ENCODE data around the gene CDC42BPA.
"Not testable (repeated sequence)": the region's sequence is repeated elsewhere in the genome, so short reads cannot be mapped to it uniquely, and the experiment has no call there.

The CDC42BPA gene

GRCh38 chr1:227318016-227318852 lies at the start of gene CDC42BPA:
TSS of gene CDC42BPA (minus strand) at chr1:227318492. CDS start at chr1:227317182, 1,310 bp downstream.
- DNase-seq (ENCODE audit: low read depth): peak; percentile 88

GRCh38 chr1:227368009-227368408 lies 49.7 kb upstream of the CDC42BPA start:
- DNase-seq (ENCODE audit: low read depth): no peak

GRCh38 chr1:227365473-227366431 lies 47.5 kb upstream of the CDC42BPA start:
- no peak for DNase-seq (ENCODE audit: low read depth)

- DNase-seq (ENCODE audit: low read depth): no peak
Measured at GRCh38 chr1:227364657-227365056, 46.4 kb upstream of the CDC42BPA start.

- DNase-seq (ENCODE audit: low read depth): no peak
Measured at GRCh38 chr1:227363825-227364224, 45.5 kb upstream of the CDC42BPA start.

- DNase-seq (ENCODE audit: low read depth): no peak
Measured at GRCh38 chr1:227362039-227362438, 43.7 kb upstream of the CDC42BPA start.

GRCh38 chr1:227357927-227358302 lies 39.6 kb upstream of the CDC42BPA start:
- no peak for DNase-seq (ENCODE audit: low read depth)

- peak; percentile 72 for DNase-seq (ENCODE audit: low read depth)
Measured at GRCh38 chr1:227357171-227357926, 39.1 kb upstream of the CDC42BPA start.

GRCh38 chr1:227356620-227357146 lies 38.4 kb upstream of the CDC42BPA start:
- no peak for DNase-seq (ENCODE audit: low read depth)

- no peak for DNase-seq (ENCODE audit: low read depth)
Measured at GRCh38 chr1:227355542-227356245, 37.4 kb upstream of the CDC42BPA start.

- no peak for DNase-seq (ENCODE audit: low read depth)
Measured at GRCh38 chr1:227353186-227353585, 34.9 kb upstream of the CDC42BPA start.

- DNase-seq (ENCODE audit: low read depth): not testable (repeated sequence)
Measured at GRCh38 chr1:227352164-227352563, 33.9 kb upstream of the CDC42BPA start.

- DNase-seq (ENCODE audit: low read depth): no peak
Measured at GRCh38 chr1:227351443-227351842, 33.2 kb upstream of the CDC42BPA start.

GRCh38 chr1:227349967-227350366 lies 31.7 kb upstream of the CDC42BPA start:
- DNase-seq (ENCODE audit: low read depth): no peak

- peak; percentile 94 for DNase-seq (ENCODE audit: low read depth)
Measured at GRCh38 chr1:227343727-227344551, 25.6 kb upstream of the CDC42BPA start.

- peak; percentile 81 for DNase-seq (ENCODE audit: low read depth)
Measured at GRCh38 chr1:227343206-227343605, 24.9 kb upstream of the CDC42BPA start.

- DNase-seq (ENCODE audit: low read depth): no peak
Measured at GRCh38 chr1:227342075-227342829, 24.0 kb upstream of the CDC42BPA start.

GRCh38 chr1:227336136-227336535 lies 17.8 kb upstream of the CDC42BPA start:
- DNase-seq (ENCODE audit: low read depth): not testable (repeated sequence)

- DNase-seq (ENCODE audit: low read depth): no peak
Measured at GRCh38 chr1:227335242-227336020, 17.1 kb upstream of the CDC42BPA start.

Measured in fibroblast of gingiva (primary cell).